CD4-positive, alpha-beta T cell treated with Interleukin-15 for 4 hours (primary cell): ENCODE measurements around the gene SPOCK1.
"Not testable (repeated sequence)": the region's sequence is repeated elsewhere in the genome, so short reads cannot be mapped to it uniquely, and the experiment has no call there.

Source experiments
- DNase-seq: peaks from one replicate; pipeline ENCODE4 v3.0.0-alpha.2; 2020; ENCODE audit warnings: low spot score

Gene SPOCK1

GRCh38 chr5:137019229-137019628 lies 479.9 kb downstream of the SPOCK1 start:
- DNase-seq = no peak

- DNase-seq = no peak
These were observed 482.3 kb downstream of the SPOCK1 start for GRCh38 chr5:137016783-137017324.

GRCh38 chr5:137015540-137016116 lies 483.5 kb downstream of the SPOCK1 start:
- DNase-seq = no peak

- DNase-seq = no peak
These were observed 484.4 kb downstream of the SPOCK1 start for GRCh38 chr5:137014731-137015130.

GRCh38 chr5:137010226-137010625 lies 488.9 kb downstream of the SPOCK1 start:
- no peak for DNase-seq

GRCh38 chr5:137004279-137004678 lies 494.8 kb downstream of the SPOCK1 start:
- no peak for DNase-seq

- DNase-seq = no peak
These were observed 498.0 kb downstream of the SPOCK1 start for GRCh38 chr5:137001026-137001569.

- no peak for DNase-seq
These were observed 499.3 kb downstream of the SPOCK1 start for GRCh38 chr5:136999787-137000186.

- no peak for DNase-seq
These were observed 500.2 kb downstream of the SPOCK1 start for GRCh38 chr5:136998854-136999357.

- no peak for DNase-seq
These were observed 505.0 kb downstream of the SPOCK1 start for GRCh38 chr5:136994154-136994553.

GRCh38 chr5:136992796-136993489 lies 506.2 kb downstream of the SPOCK1 start:
- DNase-seq = no peak

- DNase-seq = no peak
These were observed 513.2 kb downstream of the SPOCK1 start for GRCh38 chr5:136985785-136986475.

- no peak for DNase-seq
These were observed 514.2 kb downstream of the SPOCK1 start for GRCh38 chr5:136984772-136985446.

GRCh38 chr5:136981936-136982335 lies 517.2 kb downstream of the SPOCK1 start:
- DNase-seq = no peak

- no peak for DNase-seq
These were observed 520.0 kb downstream of the SPOCK1 start for GRCh38 chr5:136979131-136979530.

GRCh38 chr5:136963504-136963903 lies 535.6 kb downstream of the SPOCK1 start:
- DNase-seq = no peak

GRCh38 chr5:136957428-136957827 lies 541.7 kb downstream of the SPOCK1 start:
- no peak for DNase-seq

GRCh38 chr5:136954142-136954541 lies 545.0 kb downstream of the SPOCK1 start:
- not testable (repeated sequence) for DNase-seq

GRCh38 chr5:136953346-136954069 lies 545.6 kb downstream of the SPOCK1 start:
- not testable (repeated sequence) for DNase-seq

GRCh38 chr5:136927571-136927970 lies 571.6 kb downstream of the SPOCK1 start:
- no peak for DNase-seq

- no peak for DNase-seq
These were observed 573.1 kb downstream of the SPOCK1 start for GRCh38 chr5:136926073-136926472.
